ENCODE measurements around the gene TXK.

Gene TXK

GRCh38 chr4:48103483-48104139 is 30.4 kb downstream of the TXK start:
- no peak for DNase-seq (ENCODE audit: low read depth in 1 of 2, low spot score in 1 of 2)
- TF ChIP-seq REST (IDR thresholded peaks at IDR 0.05; ENCODE audit: insufficient replicate concordance, low read depth), result no peak
- TF ChIP-seq SPI1 (IDR thresholded peaks at IDR 0.05; ENCODE audit: borderline replicate concordance, low read depth), result no peak
- TF ChIP-seq POLR2AphosphoS5 (IDR thresholded peaks at IDR 0.05; ENCODE audit: low read depth), result no peak
- no peak for TF ChIP-seq GABPA (IDR thresholded peaks at IDR 0.05; ENCODE audit: low read depth)
- no peak for TF ChIP-seq CTCF (IDR thresholded peaks at IDR 0.05; ENCODE audit: insufficient read depth, low read length)
- Histone ChIP-seq H3K27me3 (ENCODE audit: insufficient read depth, poor library complexity, severe bottlenecking) (no peaks in the 10 kb centered on the region), H3K27ac (replicated peaks) (no peak overlapping the region), H3K4me3 (replicated peaks; ENCODE audit: insufficient read depth, low read length) (no peak overlapping the region)

- no peaks in the 10 kb centered on the region for H3K27me3 ChIP-seq (ENCODE audit: insufficient read depth, poor library complexity, severe bottlenecking)
- no peak for TF ChIP-seq GABPA (IDR thresholded peaks at IDR 0.05; ENCODE audit: low read depth)
- no peak for TF ChIP-seq REST (IDR thresholded peaks at IDR 0.05; ENCODE audit: insufficient replicate concordance, low read depth)
- TF ChIP-seq CTCF (IDR thresholded peaks at IDR 0.05; ENCODE audit: insufficient read depth, low read length), result no peak
- TF ChIP-seq POLR2AphosphoS5 (IDR thresholded peaks at IDR 0.05; ENCODE audit: low read depth), result no peak
- TF ChIP-seq SPI1 (IDR thresholded peaks at IDR 0.05; ENCODE audit: borderline replicate concordance, low read depth), result no peak
- no peak overlapping the region for H3K4me3 ChIP-seq (replicated peaks; ENCODE audit: insufficient read depth, low read length)
- DNase-seq (ENCODE audit: low read depth in 1 of 2, low spot score in 1 of 2), result no peak
- no peak overlapping the region for H3K27ac ChIP-seq (replicated peaks)
These were observed 31.7 kb downstream of the TXK start for GRCh38 chr4:48102303-48102702.

- no peak overlapping the region for H3K4me3 ChIP-seq (replicated peaks; ENCODE audit: insufficient read depth, low read length)
- H3K27ac ChIP-seq (replicated peaks), result no peak overlapping the region
- TF ChIP-seq REST (IDR thresholded peaks at IDR 0.05; ENCODE audit: insufficient replicate concordance, low read depth) (no peak), SPI1 (IDR thresholded peaks at IDR 0.05; ENCODE audit: borderline replicate concordance, low read depth) (no peak), CTCF (IDR thresholded peaks at IDR 0.05; ENCODE audit: insufficient read depth, low read length) (no peak), GABPA (IDR thresholded peaks at IDR 0.05; ENCODE audit: low read depth) (no peak), POLR2AphosphoS5 (IDR thresholded peaks at IDR 0.05; ENCODE audit: low read depth) (no peak)
- DNase-seq (ENCODE audit: low read depth in 1 of 2, low spot score in 1 of 2), result no peak
- H3K27me3 ChIP-seq (ENCODE audit: insufficient read depth, poor library complexity, severe bottlenecking), result no peaks in the 10 kb centered on the region
These were observed 33.8 kb downstream of the TXK start for GRCh38 chr4:48100256-48100655.
